Breast epithelium (tissue), 4 donors: ENCODE measurements around the gene MICAL3. TPM values are rescaled to one million over a fixed set of nuclear protein-coding genes. Genes with fewer than 3 reads are reported as not detected.

Experiments used
- DNase-seq, 2 donors: peaks; one replicate each; pipeline ENCODE4 v3.0.0-alpha.2; 2019; ENCODE audit warnings: low spot score in 2 of 2
- H3K27ac ChIP-seq, 2 donors: fragments of 200-600 bp; sonication (generic) in 1 of 2; one replicate each; pipeline ENCODE4 v1.5.1; 2016 to 2019; ENCODE audit warnings: mild to moderate bottlenecking in 1 of 2
- H3K27me3 ChIP-seq, 2 donors: fragments of 200-600 bp; sonication (generic) in 1 of 2; one replicate each; pipeline versions ENCODE4 v1.5.1 to v1.6.0; 2017 to 2019; ENCODE audit warnings: control low read depth in 1 of 2, mild to moderate bottlenecking in 1 of 2
- H3K36me3 ChIP-seq: fragments of 200-600 bp; one replicate; pipeline ENCODE4 v1.5.1; 2019
- H3K4me1 ChIP-seq, 2 donors: fragments of 200-600 bp; sonication (generic); one replicate each; pipeline ENCODE4 v1.5.1; 2016 to 2019; ENCODE audit warnings: control low read depth in 1 of 2
- H3K4me3 ChIP-seq, 3 donors: fragments of 200-600 bp; sonication (generic); 1 replicate in 2 of 3; 2 replicates in 1 of 3; pipeline ENCODE4 v1.5.1; 2016 to 2019; ENCODE audit warnings: mild to moderate bottlenecking in 3 of 3, moderate library complexity in 2 of 3
- H3K9me3 ChIP-seq, 2 donors: fragments of 200-600 bp; sonication (generic) in 1 of 2; one replicate each; pipeline ENCODE4 v1.5.1; 2016 to 2019; ENCODE audit warnings: control low read depth in 1 of 2
- POLR2A ChIP-seq: fragments of 450-650 bp; IDR thresholded peaks from one replicate; pipeline ENCODE4 v1.6.1; 2016; ENCODE audit warnings: antibody characterized with exemption, mild to moderate bottlenecking, moderate library complexity
- POLR2AphosphoS5 ChIP-seq, 3 donors: sonication (generic); formaldehyde crosslinking; IDR thresholded peaks; one replicate each; pipeline ENCODE4 v1.6.1; 2017; ENCODE audit warnings: antibody characterized with exemption in 3 of 3
- intact Hi-C: fragments of 100-400 bp; cut with DNase I; formaldehyde crosslinking; loops from one replicate; pipeline ENCODE4 v1.15.1; 2023; ENCODE audit warnings: low total_unique reads
- total RNA-seq, 3 donors: library from RNA; depleted of rRNA; stranded (reverse); fragments of >200 nt; gene quantifications; one replicate each; pipeline ENCODE4 v1.1.0, GENCODE V29; 2016
- TF ChIP-seq, protein P1 (sequence below), 3 donors: fragments of 450-650 bp; IDR thresholded peaks; one replicate each; pipeline ENCODE4 v1.5.1; 2016 to 2017; ENCODE audit warnings: antibody characterized with exemption in 3 of 3, mild to moderate bottlenecking in 3 of 3, moderate library complexity in 3 of 3

Gene MICAL3
- total RNA-seq, 3 donors from 2014 or later: 19.5 to 42.3 (median 34.8) TPM

DNA sequence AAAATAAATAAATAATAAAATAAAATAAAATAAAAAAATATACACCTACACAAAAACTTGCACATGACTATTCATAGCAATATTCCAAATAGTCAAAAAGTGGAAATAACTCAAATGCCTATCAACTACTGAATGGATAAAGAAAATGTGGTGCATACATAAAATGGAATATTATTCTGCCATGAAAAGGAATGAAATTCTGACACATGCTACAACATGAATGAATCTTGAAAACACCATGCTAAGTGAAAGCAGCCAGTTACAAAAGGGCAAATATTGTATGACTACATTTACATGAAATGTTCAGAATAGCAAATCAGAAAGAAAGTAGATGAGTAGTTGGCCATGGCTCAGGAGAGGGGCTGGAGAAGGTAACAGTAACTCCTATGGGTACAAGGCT is 46.3 kb downstream of the MICAL3 start:
- Histone ChIP-seq H3K9me3 (no peaks in the 10 kb centered on the region), H3K27ac (no peak overlapping the region), H3K27me3 (no peaks in the 10 kb centered on the region), H3K4me1 (peaks cover under 1 to 7% of the 10 kb centered on the region in 2 donors), H3K36me3 (no peaks in the 10 kb centered on the region), H3K4me3 (no peak overlapping the region)
- intact Hi-C loops: no loop called here
- no peak for DNase-seq
- TF ChIP-seq POLR2AphosphoS5 (IDR thresholded peaks at IDR 0.05) (no peak), POLR2A (no peak)
- TF ChIP-seq, protein P1, sequence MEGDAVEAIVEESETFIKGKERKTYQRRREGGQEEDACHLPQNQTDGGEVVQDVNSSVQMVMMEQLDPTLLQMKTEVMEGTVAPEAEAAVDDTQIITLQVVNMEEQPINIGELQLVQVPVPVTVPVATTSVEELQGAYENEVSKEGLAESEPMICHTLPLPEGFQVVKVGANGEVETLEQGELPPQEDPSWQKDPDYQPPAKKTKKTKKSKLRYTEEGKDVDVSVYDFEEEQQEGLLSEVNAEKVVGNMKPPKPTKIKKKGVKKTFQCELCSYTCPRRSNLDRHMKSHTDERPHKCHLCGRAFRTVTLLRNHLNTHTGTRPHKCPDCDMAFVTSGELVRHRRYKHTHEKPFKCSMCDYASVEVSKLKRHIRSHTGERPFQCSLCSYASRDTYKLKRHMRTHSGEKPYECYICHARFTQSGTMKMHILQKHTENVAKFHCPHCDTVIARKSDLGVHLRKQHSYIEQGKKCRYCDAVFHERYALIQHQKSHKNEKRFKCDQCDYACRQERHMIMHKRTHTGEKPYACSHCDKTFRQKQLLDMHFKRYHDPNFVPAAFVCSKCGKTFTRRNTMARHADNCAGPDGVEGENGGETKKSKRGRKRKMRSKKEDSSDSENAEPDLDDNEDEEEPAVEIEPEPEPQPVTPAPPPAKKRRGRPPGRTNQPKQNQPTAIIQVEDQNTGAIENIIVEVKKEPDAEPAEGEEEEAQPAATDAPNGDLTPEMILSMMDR (IDR thresholded peaks at IDR 0.05): no peak

DNA sequence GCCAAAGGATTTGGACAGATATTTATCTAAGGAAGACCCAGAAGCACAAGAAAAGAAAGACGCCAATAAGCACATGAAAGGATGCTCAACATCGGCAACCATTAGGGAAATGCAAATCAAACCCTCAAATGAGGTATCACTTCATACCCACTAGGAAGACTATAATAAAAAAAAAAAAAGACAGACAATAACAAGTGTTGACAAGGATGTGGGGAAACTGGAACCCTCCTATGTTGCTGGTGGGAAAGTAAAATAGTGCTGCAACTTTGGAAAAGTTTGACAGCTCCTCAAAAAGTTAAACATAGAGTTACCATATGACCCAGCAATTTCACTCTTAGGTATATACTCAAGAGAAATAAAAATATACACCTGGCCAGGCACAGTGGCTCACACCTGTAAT is 47.0 kb downstream of the MICAL3 start:
- intact Hi-C loops: no loop called here

DNA sequence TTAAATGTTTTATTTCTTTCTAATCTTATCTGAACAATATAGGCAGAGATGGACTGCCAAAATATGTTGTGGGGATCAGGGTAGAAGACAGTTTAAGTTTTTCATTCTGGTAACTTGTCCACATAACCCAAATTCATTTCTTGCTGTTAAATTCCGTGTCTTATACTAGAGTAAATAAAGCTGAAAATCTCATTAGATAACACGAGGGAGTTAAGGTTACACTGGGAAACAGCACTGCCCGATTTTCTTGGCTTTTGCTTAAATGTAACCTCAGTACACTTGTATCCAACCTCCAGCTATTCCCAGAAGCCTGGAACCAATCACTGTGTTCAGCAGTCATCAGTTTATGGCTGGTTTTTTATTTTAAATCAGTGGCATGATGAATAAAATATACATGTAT is 48.2 kb downstream of the MICAL3 start:
- TF ChIP-seq POLR2AphosphoS5 (IDR thresholded peaks at IDR 0.05): no peak
- TF ChIP-seq, protein P1 (IDR thresholded peaks at IDR 0.05): no peak
- TF ChIP-seq POLR2A: no peak
- no peak overlapping the region for H3K27ac ChIP-seq
- intact Hi-C loops: no loop called here
- no peaks in the 10 kb centered on the region for H3K9me3 ChIP-seq
- no peak overlapping the region for H3K4me3 ChIP-seq
- peaks cover 6 to 11% of the 10 kb centered on the region in 2 donors for H3K4me1 ChIP-seq
- no peak for DNase-seq
- no peaks in the 10 kb centered on the region for H3K27me3 ChIP-seq
- no peaks in the 10 kb centered on the region for H3K36me3 ChIP-seq

More for the DNA sequence above, 47.0 kb downstream of the MICAL3 start:
- Histone ChIP-seq H3K36me3 (no peaks in the 10 kb centered on the region), H3K27ac (no peak overlapping the region), H3K4me1 (peaks cover 4 to 14% of the 10 kb centered on the region in 2 donors), H3K27me3 (no peaks in the 10 kb centered on the region), H3K4me3 (no peak overlapping the region), H3K9me3 (no peaks in the 10 kb centered on the region)
- DNase-seq: no peak
- no peak for TF ChIP-seq POLR2AphosphoS5 (IDR thresholded peaks at IDR 0.05)
- TF ChIP-seq, protein P1 (IDR thresholded peaks at IDR 0.05): no peak
- TF ChIP-seq POLR2A: no peak

DNA sequence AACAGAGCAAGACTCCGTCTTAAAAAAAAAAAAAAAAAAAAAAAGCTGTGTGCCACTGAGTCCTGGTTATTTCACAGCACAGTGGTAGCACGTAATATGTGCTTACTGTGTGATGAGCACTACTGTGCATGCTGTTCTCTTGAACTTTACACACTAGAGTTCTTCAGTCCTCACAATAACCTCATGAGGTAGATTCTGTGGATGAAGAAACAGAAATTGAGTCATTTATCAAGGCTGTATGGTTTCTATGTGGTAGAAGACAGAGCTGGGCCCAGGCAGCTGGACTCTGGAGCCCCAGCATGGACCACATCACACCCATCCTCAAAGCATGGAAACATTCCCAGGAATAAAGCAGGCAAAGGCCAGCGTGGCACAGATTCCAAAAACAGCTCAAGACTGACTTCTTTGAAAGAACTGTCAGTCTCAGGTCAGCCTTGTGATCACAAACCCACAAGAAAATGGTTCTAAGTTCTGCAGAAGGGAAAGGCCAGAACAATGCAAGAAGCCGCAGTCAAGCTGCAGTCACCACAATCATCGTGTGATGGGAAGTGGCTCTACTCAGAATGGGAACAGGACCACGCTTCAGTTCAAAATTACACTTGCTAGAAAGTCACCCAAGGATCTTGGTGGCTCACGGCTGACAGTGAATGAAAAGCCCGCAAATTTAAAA is 49.5 kb downstream of the MICAL3 start:
- intact Hi-C loops: no loop called here
- Histone ChIP-seq H3K27me3 (no peaks in the 10 kb centered on the region), H3K4me1 (peaks cover 6 to 9% of the 10 kb centered on the region in 2 donors), H3K27ac (no peak overlapping the region), H3K4me3 (no peak overlapping the region), H3K36me3 (no peaks in the 10 kb centered on the region), H3K9me3 (no peaks in the 10 kb centered on the region)
- TF ChIP-seq POLR2A (no peak), POLR2AphosphoS5 (IDR thresholded peaks at IDR 0.05) (no peak)
- TF ChIP-seq, protein P1 (IDR thresholded peaks at IDR 0.05): no peak
- DNase-seq: no peak

DNA sequence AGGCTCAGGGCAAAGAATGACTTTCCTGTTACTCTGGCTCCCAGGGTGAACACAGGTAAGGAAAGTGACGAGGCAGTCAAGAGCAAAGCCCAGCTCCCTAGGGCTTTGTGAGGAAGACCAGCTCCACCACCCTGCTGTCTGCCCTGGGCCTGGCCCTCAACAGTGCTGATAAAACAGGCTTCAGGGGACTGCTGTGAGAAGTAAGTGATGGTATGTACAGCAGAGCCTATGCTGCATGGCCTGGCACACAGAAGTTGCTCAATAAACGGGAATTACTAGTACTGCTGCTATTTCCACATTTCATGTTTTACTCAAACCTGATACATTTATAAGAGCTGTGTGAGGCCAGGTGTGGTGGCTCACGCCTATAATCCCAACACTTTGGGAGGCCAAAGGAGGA is 50.3 kb downstream of the MICAL3 start:
- no peak for TF ChIP-seq POLR2A
- TF ChIP-seq, protein P1 (IDR thresholded peaks at IDR 0.05): no peak
- no peak for TF ChIP-seq POLR2AphosphoS5 (IDR thresholded peaks at IDR 0.05)
- peaks cover 6 to 9% of the 10 kb centered on the region in 2 donors for H3K4me1 ChIP-seq
- no peaks in the 10 kb centered on the region for H3K9me3 ChIP-seq
- no peaks in the 10 kb centered on the region for H3K36me3 ChIP-seq
- no peaks in the 10 kb centered on the region for H3K27me3 ChIP-seq
- H3K27ac ChIP-seq: peak overlapping the region; percentile 20 to 29
- DNase-seq: no peak
- intact Hi-C loops: no loop called here
- H3K4me3 ChIP-seq: no peak overlapping the region
